ENCODE measurements around the gene OPHN1.

The OPHN1 gene

GRCh38 chrX:68429216-68429615, 4.1 kb downstream of the OPHN1 start:
- CTCF ChIA-PET = no interaction called here
- DNase-seq (ENCODE audit: extremely low spot score) = no peak
- TF ChIP-seq CTCF (IDR thresholded peaks at IDR 0.05; ENCODE audit: control extremely low read depth, extremely low read depth, low read depth, missing control alignments) = no peak
- POLR2A ChIA-PET = no interaction called here

DNA sequence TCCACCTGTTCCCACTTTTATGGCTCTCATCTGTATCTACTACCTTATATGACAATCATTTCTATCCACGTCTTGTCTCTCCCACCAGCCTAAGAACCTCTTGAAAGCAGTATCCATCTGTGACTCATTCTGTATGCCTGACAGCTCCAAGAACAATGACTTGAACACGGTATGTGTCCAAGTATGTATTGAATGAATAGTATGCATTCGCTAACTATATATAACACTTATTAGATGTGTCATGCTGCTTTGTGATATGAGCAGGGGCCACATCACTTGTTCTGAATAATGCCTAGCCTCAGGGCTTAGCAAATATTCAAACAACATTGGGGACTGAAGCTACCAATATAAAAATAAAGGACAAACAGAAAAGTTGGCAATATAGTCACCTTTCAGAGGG, 4.9 kb downstream of the OPHN1 start:
- no peak for DNase-seq (ENCODE audit: extremely low spot score)
- ChIA-PET POLR2A (no interaction called here), CTCF (no interaction called here)
- TF ChIP-seq CTCF (IDR thresholded peaks at IDR 0.05; ENCODE audit: control extremely low read depth, extremely low read depth, low read depth, missing control alignments) = no peak

- no peak for TF ChIP-seq CTCF (IDR thresholded peaks at IDR 0.05; ENCODE audit: control extremely low read depth, extremely low read depth, low read depth, missing control alignments)
- CTCF ChIA-PET = no interaction called here
- DNase-seq (ENCODE audit: extremely low spot score) = no peak
- POLR2A ChIA-PET = no interaction called here
These were observed 8.6 kb downstream of the OPHN1 start for GRCh38 chrX:68424719-68425118.

- POLR2A ChIA-PET = no interaction called here
- CTCF ChIA-PET = no interaction called here
- DNase-seq (ENCODE audit: extremely low spot score) = no peak
These were observed 10.8 kb downstream of the OPHN1 start for GRCh38 chrX:68422478-68422877.

GRCh38 chrX:68421636-68422035, 11.7 kb downstream of the OPHN1 start:
- CTCF ChIA-PET = no interaction called here
- POLR2A ChIA-PET = no interaction called here
- DNase-seq (ENCODE audit: extremely low spot score) = no peak
- TF ChIP-seq CTCF (IDR thresholded peaks at IDR 0.05; ENCODE audit: control extremely low read depth, extremely low read depth, low read depth, missing control alignments) = no peak

More at GRCh38 chrX:68422478-68422877, 10.8 kb downstream of the OPHN1 start:
- TF ChIP-seq CTCF (IDR thresholded peaks at IDR 0.05; ENCODE audit: control extremely low read depth, extremely low read depth, low read depth, missing control alignments) = no peak

DNA sequence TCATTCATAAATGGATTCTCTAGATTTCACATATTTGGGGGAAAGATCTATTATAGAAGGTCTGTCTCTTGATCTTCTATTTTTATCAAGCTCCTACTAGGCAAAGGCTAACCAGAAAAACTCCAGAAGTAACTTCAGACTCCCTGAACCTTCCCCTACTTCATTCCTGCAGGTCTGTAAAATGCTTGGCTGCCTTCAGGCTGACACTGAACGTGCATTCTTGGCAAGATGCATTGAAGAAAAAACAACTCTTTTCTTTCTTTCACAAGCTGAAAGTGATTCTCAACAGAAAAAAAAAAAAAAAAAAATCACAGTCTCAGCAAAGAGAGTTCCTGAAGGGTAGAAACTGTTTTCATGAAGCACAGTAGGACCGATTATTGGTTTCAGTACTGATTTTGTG, 12.7 kb downstream of the OPHN1 start:
- ChIA-PET CTCF (interaction anchor here (1.4 kb wide), 1 partner anchor 11 kb away, joined by 3 read pairs; no protein-coding TSS in a partner anchor), POLR2A (no interaction called here)
- DNase-seq (ENCODE audit: extremely low spot score) = no peak
- TF ChIP-seq CTCF (IDR thresholded peaks at IDR 0.05; ENCODE audit: control extremely low read depth, extremely low read depth, low read depth, missing control alignments) = no peak

GRCh38 chrX:68419975-68420374, 13.3 kb downstream of the OPHN1 start:
- no peak for DNase-seq (ENCODE audit: extremely low spot score)
- CTCF ChIA-PET = interaction anchor here (1.4 kb wide), 1 partner anchor 12 kb away, joined by 3 read pairs; no protein-coding TSS in a partner anchor
- TF ChIP-seq CTCF (IDR thresholded peaks at IDR 0.05; ENCODE audit: control extremely low read depth, extremely low read depth, low read depth, missing control alignments) = no peak
- POLR2A ChIA-PET = no interaction called here

All from GM10248 (cell line).